HG03280 (cell line): ENCODE measurements around the gene UBIAD1.

Source experiments
- ATAC-seq: cut with Tn5 transposase; IDR thresholded peaks from one replicate; pipeline ENCODE4 v1.9.1; 2021; ENCODE audit warnings: mild to moderate bottlenecking, moderate library complexity; ENCODE audit not compliant: unreplicated experiment

Gene UBIAD1

DNA sequence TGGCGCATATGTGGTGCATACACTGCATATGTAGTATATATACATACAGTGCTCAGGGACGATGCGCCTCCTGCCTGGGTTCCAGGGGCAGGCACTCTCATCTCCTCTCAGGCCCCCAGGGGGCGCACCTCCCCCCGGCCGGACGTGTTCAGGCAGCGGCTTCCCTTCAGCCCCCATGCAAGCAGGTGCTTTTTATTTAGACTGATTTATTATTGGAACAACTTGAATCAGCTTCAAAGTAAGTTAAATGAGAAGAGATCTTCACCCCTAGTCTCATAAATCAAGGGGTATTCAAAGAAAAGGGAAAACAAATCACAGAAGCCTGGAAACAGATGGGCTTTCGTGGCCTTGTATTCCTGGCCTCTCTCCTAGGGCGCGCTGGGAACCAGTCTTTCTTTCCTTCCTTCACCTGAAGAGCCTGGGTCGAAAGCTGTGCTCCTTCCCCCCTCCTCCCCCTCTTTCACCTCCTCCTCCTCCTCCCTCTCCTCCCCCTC lies 64.6 kb downstream of the UBIAD1 start:
- ATAC-seq: no peak
